Measurements from ENCODE around the gene BFAR.
"Not testable (repeated sequence)": the region's sequence is repeated elsewhere in the genome, so short reads cannot be mapped to it uniquely, and the experiment has no call there.

The BFAR gene

GRCh38 chr16:14701859-14702258, 69.1 kb downstream of the BFAR start:
- not testable (repeated sequence) for DNase-seq (ENCODE audit: low read depth in 2 of 2)

GRCh38 chr16:14702672-14703071, 69.9 kb downstream of the BFAR start:
- DNase-seq (ENCODE audit: low read depth in 2 of 2), result not testable (repeated sequence)

- not testable (repeated sequence) for DNase-seq (ENCODE audit: low read depth in 2 of 2)
Observed at GRCh38 chr16:14703156-14704011, 70.6 kb downstream of the BFAR start, which contains the start of gene NPIPA3. TSS of gene NPIPA3 (plus strand) at chr16:14703411. CDS start at chr16:14708944, 5,533 bp downstream.

All from fibroblast of skin of left quadriceps (primary cell).